ENCODE data around the gene DSCAM.

Gene DSCAM

GRCh38 chr21:40835184-40835694, 11.7 kb downstream of the DSCAM start:
- TF ChIP-seq, protein P1, sequence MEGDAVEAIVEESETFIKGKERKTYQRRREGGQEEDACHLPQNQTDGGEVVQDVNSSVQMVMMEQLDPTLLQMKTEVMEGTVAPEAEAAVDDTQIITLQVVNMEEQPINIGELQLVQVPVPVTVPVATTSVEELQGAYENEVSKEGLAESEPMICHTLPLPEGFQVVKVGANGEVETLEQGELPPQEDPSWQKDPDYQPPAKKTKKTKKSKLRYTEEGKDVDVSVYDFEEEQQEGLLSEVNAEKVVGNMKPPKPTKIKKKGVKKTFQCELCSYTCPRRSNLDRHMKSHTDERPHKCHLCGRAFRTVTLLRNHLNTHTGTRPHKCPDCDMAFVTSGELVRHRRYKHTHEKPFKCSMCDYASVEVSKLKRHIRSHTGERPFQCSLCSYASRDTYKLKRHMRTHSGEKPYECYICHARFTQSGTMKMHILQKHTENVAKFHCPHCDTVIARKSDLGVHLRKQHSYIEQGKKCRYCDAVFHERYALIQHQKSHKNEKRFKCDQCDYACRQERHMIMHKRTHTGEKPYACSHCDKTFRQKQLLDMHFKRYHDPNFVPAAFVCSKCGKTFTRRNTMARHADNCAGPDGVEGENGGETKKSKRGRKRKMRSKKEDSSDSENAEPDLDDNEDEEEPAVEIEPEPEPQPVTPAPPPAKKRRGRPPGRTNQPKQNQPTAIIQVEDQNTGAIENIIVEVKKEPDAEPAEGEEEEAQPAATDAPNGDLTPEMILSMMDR (IDR thresholded peaks at IDR 0.05), result no peak

GRCh38 chr21:40833184-40833583, 13.8 kb downstream of the DSCAM start:
- TF ChIP-seq, protein P1 (IDR thresholded peaks at IDR 0.05), result no peak

DNA sequence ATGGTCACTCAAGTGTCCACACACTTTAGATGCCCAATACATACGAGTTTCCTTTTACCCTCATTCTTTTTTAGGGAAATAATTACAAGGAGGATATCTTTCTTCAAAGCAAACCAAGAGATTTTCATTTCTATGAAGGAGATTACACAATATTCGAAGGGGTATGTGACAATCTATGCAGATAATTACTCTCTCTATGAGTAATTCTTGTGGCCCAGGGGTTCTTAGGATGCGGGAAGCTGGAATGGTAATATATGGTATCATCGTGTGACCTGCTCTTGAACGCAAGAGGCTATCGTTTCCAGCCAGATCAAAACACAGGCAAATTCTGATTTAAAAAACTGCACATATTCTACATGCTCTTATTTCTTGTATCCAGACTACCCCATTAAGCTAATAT, 14.6 kb downstream of the DSCAM start:
- TF ChIP-seq, protein P1 (IDR thresholded peaks at IDR 0.05), result no peak

DNA sequence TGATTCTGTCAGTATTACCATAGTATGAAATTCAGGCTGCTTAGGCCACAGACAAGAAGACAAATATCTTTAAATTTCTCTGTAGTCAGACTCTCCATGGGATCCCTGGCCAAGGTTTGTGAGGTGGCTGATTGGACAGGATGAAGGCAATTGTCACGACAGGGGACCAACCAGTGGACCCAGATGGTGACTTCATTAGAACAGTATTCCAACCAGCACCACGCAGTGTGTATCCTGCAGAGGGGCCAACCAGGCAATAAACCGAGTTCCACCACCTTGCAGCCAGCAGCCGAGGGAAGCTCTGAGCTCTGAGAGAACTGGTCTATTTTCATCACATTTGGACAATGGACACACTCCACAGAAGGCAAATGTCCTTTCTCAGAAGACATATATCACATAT, 16.1 kb downstream of the DSCAM start:
- TF ChIP-seq, protein P1 (IDR thresholded peaks at IDR 0.05), result no peak

GRCh38 chr21:40829791-40830190, 17.2 kb downstream of the DSCAM start:
- TF ChIP-seq, protein P1 (IDR thresholded peaks at IDR 0.05), result no peak

DNA sequence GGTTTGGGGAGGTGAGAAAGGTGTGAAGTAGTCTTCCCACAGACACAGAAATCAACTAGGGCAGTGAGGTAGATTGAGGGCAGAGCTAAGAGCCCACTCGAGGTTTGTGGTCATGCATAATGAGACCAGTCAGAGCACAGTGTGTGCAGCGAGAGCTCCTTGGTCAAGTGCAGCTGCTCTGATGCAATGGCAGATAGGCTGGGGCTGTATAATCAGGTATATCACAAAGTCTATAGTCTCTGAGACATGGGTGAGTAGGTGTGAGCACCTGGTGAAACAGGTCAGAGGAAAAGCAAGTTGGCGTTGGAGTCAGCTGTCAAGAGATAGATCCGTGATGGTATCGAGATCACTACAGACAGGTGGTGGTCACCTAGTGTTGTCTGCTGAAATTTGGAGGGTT, 17.6 kb downstream of the DSCAM start:
- TF ChIP-seq, protein P1 (IDR thresholded peaks at IDR 0.05), result no peak

DNA sequence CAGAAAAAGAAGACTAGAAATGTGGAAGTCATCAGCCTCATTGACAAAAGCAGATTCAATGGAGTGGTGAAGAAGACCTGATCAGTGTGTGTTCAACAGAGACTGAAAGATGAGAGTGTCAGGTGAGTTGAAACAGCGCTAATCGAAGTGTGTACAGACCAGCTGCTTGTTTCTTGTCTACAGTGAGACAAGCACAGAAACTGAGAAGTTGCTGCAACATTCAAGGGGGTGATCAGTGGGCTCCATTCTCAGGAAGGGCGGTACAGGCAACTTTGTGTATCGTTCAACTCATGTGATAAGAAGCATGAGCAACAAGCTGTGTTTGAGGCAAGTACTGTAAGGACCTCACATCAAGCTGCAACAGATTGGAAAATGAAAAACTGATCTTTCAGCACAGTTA, 19.4 kb downstream of the DSCAM start:
- TF ChIP-seq, protein P1 (IDR thresholded peaks at IDR 0.05), result no peak
